Chondrocyte (in vitro differentiated cells): ENCODE data around the gene ASRGL1. TPM values are rescaled to one million over a fixed set of nuclear protein-coding genes. Genes with fewer than 3 reads are reported as not detected.
"Not testable (repeated sequence)": the region's sequence is repeated elsewhere in the genome, so short reads cannot be mapped to it uniquely, and the experiment has no call there.

ENCODE experiments used
- DNase-seq: peaks from one replicate; pipeline ENCODE4 v3.0.0; 2021; ENCODE audit warnings: mixed read lengths, low spot score
- H3K27ac Mint-ChIP-seq: one replicate; pipeline ENCODE4 v1.8.0; 2021; ENCODE audit warnings: mild to moderate bottlenecking, moderate library complexity, mixed read lengths; ENCODE audit not compliant: unreplicated experiment
- H3K27me3 Mint-ChIP-seq: 2 replicates; pipeline ENCODE4 v1.8.0; 2021; ENCODE audit warnings: low read depth, mixed read lengths
- H3K36me3 Mint-ChIP-seq: 2 replicates; pipeline ENCODE4 v1.8.0; 2021; ENCODE audit warnings: low read depth, mixed read lengths
- H3K4me1 Mint-ChIP-seq: 2 replicates; pipeline ENCODE4 v1.8.0; 2021; ENCODE audit warnings: low read depth, mild to moderate bottlenecking, mixed read lengths
- H3K4me3 Mint-ChIP-seq: one replicate; pipeline ENCODE4 v1.8.0; 2021; ENCODE audit warnings: mild to moderate bottlenecking, moderate library complexity, mixed read lengths; ENCODE audit not compliant: unreplicated experiment
- H3K9me3 Mint-ChIP-seq: 2 replicates; pipeline ENCODE4 v1.8.0; 2021; ENCODE audit warnings: low read depth, mixed read lengths
- CTCF ChIP-seq: fragments of 200-600 bp; sonication (generic); IDR thresholded peaks from 2 replicates; pipeline ENCODE4 v1.5.0; 2021; ENCODE audit warnings: antibody characterized with exemption, mild to moderate bottlenecking, moderate library complexity
- total RNA-seq: library from RNA; stranded (reverse); gene quantifications from 3 replicates; pipeline ENCODE4 v1.2.1, GENCODE V29; 2021

The ASRGL1 gene
- total RNA-seq, 1 donor from 2014 or later = 6.0 TPM

GRCh38 chr11:62333768-62334167, 3.5 kb upstream of the ASRGL1 start:
- Mint-ChIP-seq H3K36me3 (no peaks in the 10 kb centered on the region), H3K27me3 (peaks cover 58% of the 10 kb centered on the region), H3K9me3 (no peaks in the 10 kb centered on the region), H3K4me1 (peaks cover 6% of the 10 kb centered on the region), H3K4me3 (no peak overlapping the region), H3K27ac (no peak overlapping the region)
- DNase-seq = no peak
- TF ChIP-seq CTCF = no peak

- not testable (repeated sequence) for H3K9me3 Mint-ChIP-seq, H3K27ac Mint-ChIP-seq, H3K4me1 Mint-ChIP-seq, DNase-seq, H3K36me3 Mint-ChIP-seq
- Mint-ChIP-seq H3K4me3 (peak overlapping the region; percentile 85), H3K27me3 (peaks cover 39% of the 10 kb centered on the region)
Observed at GRCh38 chr11:62336949-62337302, 322 bp upstream of the ASRGL1 start.

- no peak for DNase-seq
- H3K4me3 Mint-ChIP-seq = peak overlapping the region; percentile 85
Observed at GRCh38 chr11:62338218-62338617, 970 bp downstream of the ASRGL1 start.

GRCh38 chr11:62340269-62340901, 3.1 kb downstream of the ASRGL1 start:
- peak; percentile 83 for TF ChIP-seq CTCF
- no peak for DNase-seq
- H3K27ac Mint-ChIP-seq = no peak overlapping the region
- peaks cover 11% of the 10 kb centered on the region for H3K27me3 Mint-ChIP-seq
- H3K9me3 Mint-ChIP-seq = no peaks in the 10 kb centered on the region
- no peaks in the 10 kb centered on the region for H3K36me3 Mint-ChIP-seq
- H3K4me1 Mint-ChIP-seq = peaks cover 6% of the 10 kb centered on the region
- no peak overlapping the region for H3K4me3 Mint-ChIP-seq

More at GRCh38 chr11:62338218-62338617, 970 bp downstream of the ASRGL1 start:
- Mint-ChIP-seq H3K27ac (no peak overlapping the region), H3K36me3 (no peaks in the 10 kb centered on the region), H3K9me3 (no peaks in the 10 kb centered on the region), H3K4me1 (peaks cover 6% of the 10 kb centered on the region), H3K27me3 (peaks cover 29% of the 10 kb centered on the region)
- no peak for TF ChIP-seq CTCF

GRCh38 chr11:62341588-62341987, 4.3 kb downstream of the ASRGL1 start:
- no peak overlapping the region for H3K27ac Mint-ChIP-seq
- H3K4me3 Mint-ChIP-seq = no peak overlapping the region
- no peak for DNase-seq
- H3K27me3 Mint-ChIP-seq = no peaks in the 10 kb centered on the region
- no peaks in the 10 kb centered on the region for H3K36me3 Mint-ChIP-seq
- no peaks in the 10 kb centered on the region for H3K9me3 Mint-ChIP-seq
- TF ChIP-seq CTCF = no peak
- H3K4me1 Mint-ChIP-seq = peaks cover 6% of the 10 kb centered on the region

GRCh38 chr11:62343646-62344190, 6.5 kb downstream of the ASRGL1 start:
- H3K36me3 Mint-ChIP-seq, DNase-seq, H3K4me1 Mint-ChIP-seq, H3K4me3 Mint-ChIP-seq, H3K9me3 Mint-ChIP-seq, H3K27ac Mint-ChIP-seq, H3K27me3 Mint-ChIP-seq: not testable (repeated sequence)
